Measurements from ENCODE around the gene COPZ1.

DNA sequence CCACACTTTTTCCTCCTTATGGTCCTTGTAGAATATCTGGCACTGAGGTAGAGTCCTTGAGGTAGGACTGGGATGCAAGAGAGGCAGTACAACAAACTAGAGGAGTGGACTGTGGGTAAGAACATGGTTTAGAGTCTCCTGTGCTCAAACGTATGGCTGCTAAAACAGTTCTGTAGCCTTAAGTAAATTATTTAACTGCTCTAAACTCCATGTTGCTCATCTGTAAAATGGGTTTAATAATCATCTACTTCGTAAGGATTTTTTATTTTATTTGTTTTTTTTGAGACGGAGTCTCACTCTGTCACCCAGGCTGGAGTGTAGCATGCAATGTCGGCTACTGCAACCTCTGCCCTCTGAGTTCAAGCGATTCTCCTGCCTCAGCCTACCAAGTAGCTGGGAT, 3.6 kb upstream of the COPZ1 start:
- TF ChIP-seq, protein P1, sequence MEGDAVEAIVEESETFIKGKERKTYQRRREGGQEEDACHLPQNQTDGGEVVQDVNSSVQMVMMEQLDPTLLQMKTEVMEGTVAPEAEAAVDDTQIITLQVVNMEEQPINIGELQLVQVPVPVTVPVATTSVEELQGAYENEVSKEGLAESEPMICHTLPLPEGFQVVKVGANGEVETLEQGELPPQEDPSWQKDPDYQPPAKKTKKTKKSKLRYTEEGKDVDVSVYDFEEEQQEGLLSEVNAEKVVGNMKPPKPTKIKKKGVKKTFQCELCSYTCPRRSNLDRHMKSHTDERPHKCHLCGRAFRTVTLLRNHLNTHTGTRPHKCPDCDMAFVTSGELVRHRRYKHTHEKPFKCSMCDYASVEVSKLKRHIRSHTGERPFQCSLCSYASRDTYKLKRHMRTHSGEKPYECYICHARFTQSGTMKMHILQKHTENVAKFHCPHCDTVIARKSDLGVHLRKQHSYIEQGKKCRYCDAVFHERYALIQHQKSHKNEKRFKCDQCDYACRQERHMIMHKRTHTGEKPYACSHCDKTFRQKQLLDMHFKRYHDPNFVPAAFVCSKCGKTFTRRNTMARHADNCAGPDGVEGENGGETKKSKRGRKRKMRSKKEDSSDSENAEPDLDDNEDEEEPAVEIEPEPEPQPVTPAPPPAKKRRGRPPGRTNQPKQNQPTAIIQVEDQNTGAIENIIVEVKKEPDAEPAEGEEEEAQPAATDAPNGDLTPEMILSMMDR (IDR thresholded peaks at IDR 0.05): no peak
- TF ChIP-seq POLR2A (IDR thresholded peaks at IDR 0.05): no peak
- TF ChIP-seq EP300 (IDR thresholded peaks at IDR 0.05): no peak

All from stomach (tissue), 4 donors.